MM.1S (cell line): Measurements from ENCODE around the gene NLRP5.
"Not testable (repeated sequence)": the region's sequence is repeated elsewhere in the genome, so short reads cannot be mapped to it uniquely, and the experiment has no call there.

ENCODE experiments used
- DNase-seq: peaks from one replicate; pipeline ENCODE4 v3.0.0-alpha.2; 2015
- H2AFZ ChIP-seq: fragments of 300-600 bp; sonication (generic); 2 replicates; pipeline ENCODE4 v1.6.0; 2016; ENCODE audit warnings: antibody characterized with exemption, low read length
- H3F3A ChIP-seq: fragments of 300-600 bp; sonication (generic); 2 replicates; pipeline ENCODE4 v1.6.1; 2016; ENCODE audit warnings: mild to moderate bottlenecking, antibody characterized with exemption, low read length, moderate library complexity, mixed read lengths; ENCODE audit not compliant: insufficient read depth
- H3K27ac ChIP-seq: fragments of 300-600 bp; sonication (generic); 2 replicates; pipeline ENCODE4 v1.5.1; 2016; ENCODE audit warnings: mild to moderate bottlenecking, low read length
- H3K27me3 ChIP-seq: fragments of 300-600 bp; sonication (generic); replicated peaks from 2 replicates; pipeline ENCODE4 v1.6.0; 2016; ENCODE audit warnings: low read length; ENCODE audit not compliant: insufficient read depth
- H3K36me3 ChIP-seq: fragments of 300-600 bp; sonication (generic); replicated peaks from 2 replicates; pipeline ENCODE4 v1.6.1; 2016; ENCODE audit warnings: mild to moderate bottlenecking, low read length, mixed read lengths; ENCODE audit not compliant: insufficient read depth
- H3K4me1 ChIP-seq: fragments of 300-600 bp; sonication (generic); 2 replicates; pipeline ENCODE4 v1.6.1; 2016; ENCODE audit warnings: low read length, mixed read lengths
- H3K4me2 ChIP-seq: fragments of 300-600 bp; sonication (generic); 2 replicates; pipeline ENCODE4 v1.6.0; 2016; ENCODE audit warnings: low read depth, low read length
- H3K4me3 ChIP-seq: fragments of 300-600 bp; sonication (generic); 2 replicates; pipeline ENCODE4 v1.5.1; 2016; ENCODE audit warnings: low read length, mixed read lengths
- H3K79me2 ChIP-seq: fragments of 300-600 bp; sonication (generic); 2 replicates; pipeline ENCODE4 v1.6.1; 2016; ENCODE audit warnings: mixed run types, low read length, mixed read lengths
- H3K9ac ChIP-seq: fragments of 300-600 bp; sonication (generic); 2 replicates; pipeline ENCODE4 v1.6.1; 2016; ENCODE audit warnings: low read length, mixed read lengths
- H3K9me2 ChIP-seq: fragments of 300-600 bp; sonication (generic); replicated peaks from 2 replicates; pipeline ENCODE4 v1.6.1; 2016; ENCODE audit warnings: mild to moderate bottlenecking, low read length, mixed read lengths; ENCODE audit not compliant: insufficient read depth
- H3K9me3 ChIP-seq: fragments of 300-600 bp; sonication (generic); replicated peaks from 2 replicates; pipeline ENCODE4 v1.6.1; 2016; ENCODE audit warnings: mild to moderate bottlenecking, low read length, mixed read lengths; ENCODE audit not compliant: insufficient read depth
- H4K20me1 ChIP-seq: fragments of 300-600 bp; sonication (generic); 2 replicates; pipeline ENCODE4 v1.6.1; 2016; ENCODE audit warnings: mild to moderate bottlenecking, low read length, moderate library complexity, mixed read lengths; ENCODE audit not compliant: insufficient read depth
- CTCF ChIP-seq: fragments of 300-600 bp; sonication (generic); IDR thresholded peaks from 2 replicates; pipeline ENCODE4 v1.5.1; 2016; ENCODE audit warnings: antibody characterized with exemption, low read length, mixed read lengths
- EZH2 ChIP-seq: fragments of 300-600 bp; sonication (generic); optimal IDR thresholded peaks from 2 replicates; pipeline ENCODE3; 2017; ENCODE audit warnings: low read depth, mild to moderate bottlenecking, antibody characterized with exemption, low read length, mixed read lengths
- EZH2phosphoT487 ChIP-seq: fragments of 300-600 bp; sonication (generic); IDR thresholded peaks from 2 replicates; pipeline ENCODE4 v1.6.1; 2018; ENCODE audit warnings: antibody characterized with exemption, low read length

NLRP5 gene

GRCh38 chr19:55993492-55993891 is 6.9 kb downstream of the NLRP5 start:
- Histone ChIP-seq H3K79me2 (no peaks in the 10 kb centered on the region), H3K4me1 (no peaks in the 10 kb centered on the region), H3K4me3 (no peak overlapping the region), H4K20me1 (no peaks in the 10 kb centered on the region), H3K9ac (no peak overlapping the region), H3F3A (no peaks in the 10 kb centered on the region; the same call in 1 of the 2 replicates), H3K4me2 (no peak overlapping the region), H3K9me3 (no peaks in the 10 kb centered on the region), H2AFZ (no peak overlapping the region), H3K27me3 (peaks cover 11% of the 10 kb centered on the region; the same call in 1 of the 2 replicates), H3K36me3 (no peaks in the 10 kb centered on the region), H3K27ac (no peak overlapping the region), H3K9me2 (no peaks in the 10 kb centered on the region)
- no peak for TF ChIP-seq EZH2
- no peak for TF ChIP-seq CTCF
- TF ChIP-seq EZH2phosphoT487: no peak
- DNase-seq: no peak

GRCh38 chr19:56014765-56015164 is 28.2 kb downstream of the NLRP5 start:
- H3K4me1 ChIP-seq: no peaks in the 10 kb centered on the region
- no peaks in the 10 kb centered on the region for H3K79me2 ChIP-seq
- no peak overlapping the region for H2AFZ ChIP-seq
- no peak overlapping the region for H3K4me3 ChIP-seq
- no peak for DNase-seq
- no peaks in the 10 kb centered on the region for H3K36me3 ChIP-seq
- H3K9ac ChIP-seq: no peak overlapping the region
- H3K9me2 ChIP-seq: no peaks in the 10 kb centered on the region
- H4K20me1 ChIP-seq: no peaks in the 10 kb centered on the region
- H3K27ac ChIP-seq: no peak overlapping the region
- TF ChIP-seq EZH2 (no peak), CTCF (no peak), EZH2phosphoT487 (no peak)
- H3K27me3 ChIP-seq: peaks cover 18% of the 10 kb centered on the region
- no peak overlapping the region for H3K4me2 ChIP-seq
- H3F3A ChIP-seq: no peaks in the 10 kb centered on the region
- H3K9me3 ChIP-seq: no peaks in the 10 kb centered on the region

GRCh38 chr19:56015756-56016155 is 29.2 kb downstream of the NLRP5 start:
- H3K36me3 ChIP-seq: no peaks in the 10 kb centered on the region
- no peaks in the 10 kb centered on the region for H3F3A ChIP-seq
- H3K4me2 ChIP-seq: no peak overlapping the region
- no peak overlapping the region for H3K4me3 ChIP-seq
- no peaks in the 10 kb centered on the region for H3K9me3 ChIP-seq
- no peaks in the 10 kb centered on the region for H3K9me2 ChIP-seq
- TF ChIP-seq CTCF (no peak), EZH2phosphoT487 (no peak), EZH2 (no peak)
- H4K20me1 ChIP-seq: no peaks in the 10 kb centered on the region
- H3K27ac ChIP-seq: no peak overlapping the region
- H3K27me3 ChIP-seq: peaks cover 18% of the 10 kb centered on the region
- H3K79me2 ChIP-seq: no peaks in the 10 kb centered on the region
- DNase-seq: peak; percentile 32
- no peak overlapping the region for H2AFZ ChIP-seq
- no peaks in the 10 kb centered on the region for H3K4me1 ChIP-seq
- no peak overlapping the region for H3K9ac ChIP-seq

- not testable (repeated sequence) for H3K9me3 ChIP-seq, H3F3A ChIP-seq, H3K36me3 ChIP-seq, H4K20me1 ChIP-seq, DNase-seq, H2AFZ ChIP-seq, H3K79me2 ChIP-seq, H3K4me2 ChIP-seq, H3K9me2 ChIP-seq, H3K4me3 ChIP-seq, H3K4me1 ChIP-seq, H3K9ac ChIP-seq, H3K27ac ChIP-seq
- peaks cover 33% of the 10 kb centered on the region for H3K27me3 ChIP-seq
These were observed 32.8 kb downstream of the NLRP5 start for GRCh38 chr19:56019325-56019724.

GRCh38 chr19:56020355-56020975 is 33.9 kb downstream of the NLRP5 start:
- not testable (repeated sequence) for H3K4me3 ChIP-seq, H3K36me3 ChIP-seq, H3F3A ChIP-seq, H3K4me2 ChIP-seq, H2AFZ ChIP-seq, H4K20me1 ChIP-seq, H3K9me3 ChIP-seq, H3K79me2 ChIP-seq, DNase-seq, H3K9ac ChIP-seq, H3K27ac ChIP-seq, H3K9me2 ChIP-seq, H3K4me1 ChIP-seq
- peaks cover 29% of the 10 kb centered on the region for H3K27me3 ChIP-seq
